GM19025 (cell line): ENCODE measurements around the gene CDR2L.
"Not testable (repeated sequence)": the region's sequence is repeated elsewhere in the genome, so short reads cannot be mapped to it uniquely, and the experiment has no call there.

Experiments
- ATAC-seq: cut with Tn5 transposase; IDR thresholded peaks from one replicate; pipeline ENCODE4 v1.9.1; 2021; ENCODE audit warnings: mild to moderate bottlenecking, low read depth, moderate library complexity; ENCODE audit not compliant: unreplicated experiment

CDR2L gene

GRCh38 chr17:75006653-75007052 is 19.2 kb downstream of the CDR2L start:
- ATAC-seq: no peak

- no peak for ATAC-seq
Measured at GRCh38 chr17:75008373-75008772, 20.9 kb downstream of the CDR2L start.

- ATAC-seq: no peak
Measured at GRCh38 chr17:75009139-75009724, 21.8 kb downstream of the CDR2L start.

GRCh38 chr17:75010683-75011400 is 23.4 kb downstream of the CDR2L start:
- no peak for ATAC-seq

GRCh38 chr17:75011401-75012095 is 24.1 kb downstream of the CDR2L start:
- no peak for ATAC-seq

- no peak for ATAC-seq
Measured at GRCh38 chr17:75012096-75012345, 24.6 kb downstream of the CDR2L start.

GRCh38 chr17:75012346-75013091 is 25.1 kb downstream of the CDR2L start, which contains the start of gene MRPL58:
MRPL58 (plus strand) TSS chr17:75012670; CDS start chr17:75012687, 17 bp downstream.
- ATAC-seq: peak; percentile 93

- no peak for ATAC-seq
Measured at GRCh38 chr17:75013092-75013559, 25.7 kb downstream of the CDR2L start.

- no peak for ATAC-seq
Measured at GRCh38 chr17:75019146-75019545, 31.7 kb downstream of the CDR2L start.

- no peak for ATAC-seq
Measured at GRCh38 chr17:75019710-75020109, 32.3 kb downstream of the CDR2L start.

GRCh38 chr17:75020331-75021110 is 33.1 kb downstream of the CDR2L start:
- no peak for ATAC-seq

- no peak for ATAC-seq
Measured at GRCh38 chr17:75024686-75025397, 37.4 kb downstream of the CDR2L start.

GRCh38 chr17:75025398-75025734 is 37.9 kb downstream of the CDR2L start:
- ATAC-seq: not testable (repeated sequence)

- ATAC-seq: not testable (repeated sequence)
Measured at GRCh38 chr17:75026650-75027049, 39.2 kb downstream of the CDR2L start.

- no peak for ATAC-seq
Measured at GRCh38 chr17:75030161-75030560, 42.7 kb downstream of the CDR2L start.

- ATAC-seq: no peak
Measured at GRCh38 chr17:75031972-75032719, 44.7 kb downstream of the CDR2L start.

GRCh38 chr17:75032720-75033280 is 45.4 kb downstream of the CDR2L start:
- ATAC-seq: no peak

- ATAC-seq: no peak
Measured at GRCh38 chr17:75033346-75034235, 46.2 kb downstream of the CDR2L start.
